ENCODE measurements around the gene MRTFB. TPM values are rescaled to one million over a fixed set of nuclear protein-coding genes. Genes with fewer than 3 reads are reported as not detected.

MRTFB gene
- total and polyA plus RNA-seq, 2 of the 13 experiments (the other 11 are each of a cell fraction or from before 2014, with no cell fraction given) = 11.4 to 14.0 TPM

- TF ChIP-seq MLXIP (CRISPR knock-in tag; IDR thresholded peaks at IDR 0.05; ENCODE audit: borderline replicate concordance) (no peak), PHF5A (CRISPR knock-in tag; IDR thresholded peaks at IDR 0.05; ENCODE audit: low read depth, unreplicated experiment) (no peak), HIC2 (CRISPR knock-in tag; IDR thresholded peaks at IDR 0.05; ENCODE audit: low read depth) (no peak), ZSCAN12 (CRISPR knock-in tag; IDR thresholded peaks at IDR 0.05) (no peak)
These were observed 115.7 kb downstream of the MRTFB start (continued) for GRCh38 chr16:14186795-14187221.

GRCh38 chr16:14187517-14188338 is 116.6 kb downstream of the MRTFB start:
- Histone ChIP-seq H2AFZ (ENCODE audit: low read length) (no peak overlapping the region), H3K27me3 (ENCODE audit: control insufficient read depth in 1 of 2, insufficient read depth in 2 of 2, low read length in 2 of 2) (no peaks in the 10 kb centered on the region), H3K4me3 (replicated peaks in 1 of 3; ENCODE audit: insufficient read depth in 1 of 3, low read depth in 2 of 3, low read length in 3 of 3) (no peak overlapping the region), H3K79me2 (ENCODE audit: insufficient read depth, low read length) (no peaks in the 10 kb centered on the region), H3K36me3 (replicated peaks in 1 of 2; ENCODE audit: control insufficient read depth in 1 of 2, insufficient read depth in 2 of 2, low read length in 2 of 2) (no peaks in the 10 kb centered on the region), H3K4me2 (ENCODE audit: low read depth, low read length) (no peak overlapping the region), H3K27ac (ENCODE audit: extremely low read length, insufficient read depth, low read length) (no peak overlapping the region), H4K20me1 (ENCODE audit: insufficient read depth, low read length) (no peaks in the 10 kb centered on the region), H3K9ac (ENCODE audit: insufficient read depth, low read depth, low read length) (no peak overlapping the region), H3K9me3 (ENCODE audit: low read length) (no peaks in the 10 kb centered on the region), H3K4me1 (ENCODE audit: insufficient read depth, low read length) (no peaks in the 10 kb centered on the region)
- intact Hi-C loops (cut with micrococcal nuclease; ENCODE audit: unreplicated experiment) = loop anchor here (5.0 kb wide), 1 partner anchor 265 kb away; the partner anchor contains the start of gene ERCC4
- 89% methylated on average over 10 of the region's 10 CpGs for WGBS (ENCODE audit: low lambda C conversion rate)
- BruUV-seq (replicated peaks) = no TSS peak
- FAIRE-seq = no peak
- no peak for ATAC-seq
- POLR2A ChIA-PET = interaction anchor here (1.4 kb wide), 1 partner anchor 268 kb away, joined by 3 read pairs; the partner anchor contains the start of gene ERCC4
- DNase-seq (ENCODE audit: low spot score) = no peak
- CTCF ChIA-PET (ENCODE audit: low intra/inter-chr PET ratio, low total read pairs) = no interaction called here
- in situ Hi-C loops (cut with HindIII; ENCODE audit: extremely low pct_ligation_motif_present, low pct_unique_long_range_greater_than_20kb) = no loop called here
- no peak for TF ChIP-seq ISX (CRISPR knock-in tag; conservative IDR thresholded peaks at IDR 0.05)
- TF ChIP-seq SMARCC2 (IDR thresholded peaks at IDR 0.05) = no peak
- no peak for TF ChIP-seq ZNF382 (CRISPR knock-in tag; IDR thresholded peaks at IDR 0.05; ENCODE audit: borderline replicate concordance)
- no peak for TF ChIP-seq HOXA7 (CRISPR knock-in tag; IDR thresholded peaks at IDR 0.05)
- TF ChIP-seq, protein P1, sequence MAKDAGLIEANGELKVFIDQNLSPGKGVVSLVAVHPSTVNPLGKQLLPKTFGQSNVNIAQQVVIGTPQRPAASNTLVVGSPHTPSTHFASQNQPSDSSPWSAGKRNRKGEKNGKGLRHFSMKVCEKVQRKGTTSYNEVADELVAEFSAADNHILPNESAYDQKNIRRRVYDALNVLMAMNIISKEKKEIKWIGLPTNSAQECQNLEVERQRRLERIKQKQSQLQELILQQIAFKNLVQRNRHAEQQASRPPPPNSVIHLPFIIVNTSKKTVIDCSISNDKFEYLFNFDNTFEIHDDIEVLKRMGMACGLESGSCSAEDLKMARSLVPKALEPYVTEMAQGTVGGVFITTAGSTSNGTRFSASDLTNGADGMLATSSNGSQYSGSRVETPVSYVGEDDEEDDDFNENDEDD (CRISPR knock-in tag; IDR thresholded peaks at IDR 0.05; ENCODE audit: borderline replicate concordance) = no peak
- no peak for TF ChIP-seq ZNF713 (CRISPR knock-in tag; IDR thresholded peaks at IDR 0.05)
- TF ChIP-seq SPEN (CRISPR knock-in tag; IDR thresholded peaks at IDR 0.05; ENCODE audit: low read depth) = no peak
- no peak for TF ChIP-seq HNF4G (IDR thresholded peaks at IDR 0.05; ENCODE audit: borderline replicate concordance, low read depth, low read length)
- no peak for TF ChIP-seq HNF4G (CRISPR knock-in tag; IDR thresholded peaks at IDR 0.05; ENCODE audit: borderline replicate concordance, low read depth)
- no peak for TF ChIP-seq MZF1 (CRISPR knock-in tag; IDR thresholded peaks at IDR 0.05; ENCODE audit: borderline replicate concordance)
- no peak for TF ChIP-seq CREB1 (IDR thresholded peaks at IDR 0.05)
- no peak for TF ChIP-seq CREB1 (CRISPR knock-in tag; IDR thresholded peaks at IDR 0.05)
- no peak for TF ChIP-seq YEATS4 (CRISPR knock-in tag; IDR thresholded peaks at IDR 0.05; ENCODE audit: borderline replicate concordance)
- no peak for TF ChIP-seq ZNF430 (CRISPR knock-in tag; IDR thresholded peaks at IDR 0.05)

Data from HepG2 (cell line).